Keratinocyte (primary cell): Measurements from ENCODE around the gene MINDY1. TPM values are rescaled to one million over a fixed set of nuclear protein-coding genes. Genes with fewer than 3 reads are reported as not detected.

Experiments used
- DNase-seq: peaks from one replicate; pipeline ENCODE4 v3.0.0-alpha.2; 2011; ENCODE audit warnings: low read depth, missing footprints, low spot score
- FAIRE-seq: peaks from 2 replicates; lab custom pipeline; 2011; peaks lifted over from hg19 to GRCh38; lab: Jason Lieb, UNC
- H2AFZ ChIP-seq: 2 replicates; pipeline ENCODE4 v1.6.0; 2012; ENCODE audit warnings: low read length, control low read depth, inconsistent platforms; ENCODE audit not compliant: control insufficient read depth
- H3K27ac ChIP-seq: 2 replicates; pipeline ENCODE4 v1.5.1; 2011; ENCODE audit warnings: low read length; ENCODE audit not compliant: control insufficient read depth, insufficient read depth
- H3K27me3 ChIP-seq: 3 replicates; pipeline ENCODE4 v1.6.0; 2011; ENCODE audit warnings: low read length; ENCODE audit not compliant: control insufficient read depth, insufficient read depth; ENCODE audit errors: extremely low read depth
- H3K36me3 ChIP-seq, 2 experiments: 2 replicates in 1 of 2; 3 replicates in 1 of 2; pipeline ENCODE4 v1.5.1; 2011; ENCODE audit warnings: low read length in 2 of 2, mild to moderate bottlenecking in 1 of 2; ENCODE audit not compliant: control insufficient read depth in 2 of 2, insufficient read depth in 2 of 2; ENCODE audit errors: extremely low read depth in 1 of 2
- H3K4me1 ChIP-seq: 3 replicates; pipeline ENCODE4 v1.5.1; 2011; ENCODE audit warnings: low read length; ENCODE audit not compliant: control insufficient read depth, insufficient read depth; ENCODE audit errors: extremely low read depth
- H3K4me2 ChIP-seq: 3 replicates; pipeline ENCODE4 v1.6.0; 2011; ENCODE audit warnings: low read depth, low read length; ENCODE audit not compliant: control insufficient read depth, insufficient read depth; ENCODE audit errors: extremely low read depth
- H3K4me3 ChIP-seq, 3 experiments: fragments of 200-600 bp in 1 of 3; sonication (generic) in 1 of 3; 2 replicates in 2 of 3; 3 replicates in 1 of 3; pipeline ENCODE4 v1.5.1; 2011 to 2016; ENCODE audit warnings: low read length in 3 of 3, mild to moderate bottlenecking in 3 of 3, control low read depth in 2 of 3, inconsistent platforms in 1 of 3, low read depth in 1 of 3, mixed read lengths in 1 of 3, mixed run types in 1 of 3, moderate library complexity in 1 of 3; ENCODE audit not compliant: control insufficient read depth in 2 of 3, insufficient read depth in 2 of 3; ENCODE audit errors: extremely low read depth in 1 of 3
- H3K79me2 ChIP-seq: 2 replicates; pipeline ENCODE4 v1.6.0; 2012; ENCODE audit warnings: low read length; ENCODE audit not compliant: control insufficient read depth, insufficient read depth
- H3K9ac ChIP-seq: 3 replicates; pipeline ENCODE4 v1.6.0; 2011; ENCODE audit warnings: low read length; ENCODE audit not compliant: control insufficient read depth, insufficient read depth; ENCODE audit errors: extremely low read depth
- H3K9me1 ChIP-seq: 3 replicates; pipeline ENCODE4 v1.6.0; 2011; ENCODE audit warnings: low read length; ENCODE audit not compliant: control insufficient read depth, insufficient read depth; ENCODE audit errors: extremely low read depth
- H3K9me3 ChIP-seq: 2 replicates; pipeline ENCODE4 v1.5.1; 2012; ENCODE audit warnings: low read depth, low read length; ENCODE audit not compliant: control insufficient read depth
- H4K20me1 ChIP-seq: 3 replicates; pipeline ENCODE4 v1.6.0; 2011; ENCODE audit warnings: low read length; ENCODE audit not compliant: control insufficient read depth, insufficient read depth; ENCODE audit errors: extremely low read depth
- EZH2 ChIP-seq: IDR thresholded peaks from one replicate; pipeline ENCODE4 v1.6.1; 2012; ENCODE audit warnings: inconsistent platforms, mild to moderate bottlenecking, low read length, moderate library complexity
- dilution Hi-C: fragments of 300-500 bp; cut with MboI; formaldehyde crosslinking; loops from one replicate; pipeline ENCODE4 v1.7.0; 2020; ENCODE audit warnings: low sequenced_read_pairs; ENCODE audit not compliant: extremely low pct_ligation_motif_present
- polyA plus RNA-seq, 5 experiments: library from polyadenylated mRNA; depleted of rRNA in 3 of 5; stranded (reverse) in 3 of 5; stranded (forward) in 1 of 5; unstranded in 1 of 5; fragments of >200 nt; gene quantifications; 1 replicate in 1 of 5; 2 replicates in 3 of 5; 3 replicates in 1 of 5; pipeline versions ENCODE4 v1.2.1 to v1.2.3, GENCODE V29; 2011 to 2012; ENCODE audit warnings: missing spikeins in 2 of 5, low read depth in 1 of 5, low replicate concordance in 1 of 5
- TF ChIP-seq, protein P1 (sequence below), 3 experiments: IDR thresholded peaks in 1 of 3; conservative IDR thresholded peaks in 1 of 3; optimal IDR thresholded peaks in 1 of 3; 2 replicates in 2 of 3; 3 replicates in 1 of 3; pipeline versions ENCODE3 to v1.5.1; 2011; ENCODE audit warnings: low read length in 3 of 3, mild to moderate bottlenecking in 3 of 3, moderate library complexity in 2 of 3, control low read depth in 1 of 3, inconsistent platforms in 1 of 3; ENCODE audit not compliant: insufficient read depth in 2 of 3; ENCODE audit errors: extremely low read depth in 1 of 3

MINDY1 gene
- polyA plus RNA-seq, 1 donor (not counting 4 experiments of a cell fraction or from before 2014, with no cell fraction given): 11.2 TPM

DNA sequence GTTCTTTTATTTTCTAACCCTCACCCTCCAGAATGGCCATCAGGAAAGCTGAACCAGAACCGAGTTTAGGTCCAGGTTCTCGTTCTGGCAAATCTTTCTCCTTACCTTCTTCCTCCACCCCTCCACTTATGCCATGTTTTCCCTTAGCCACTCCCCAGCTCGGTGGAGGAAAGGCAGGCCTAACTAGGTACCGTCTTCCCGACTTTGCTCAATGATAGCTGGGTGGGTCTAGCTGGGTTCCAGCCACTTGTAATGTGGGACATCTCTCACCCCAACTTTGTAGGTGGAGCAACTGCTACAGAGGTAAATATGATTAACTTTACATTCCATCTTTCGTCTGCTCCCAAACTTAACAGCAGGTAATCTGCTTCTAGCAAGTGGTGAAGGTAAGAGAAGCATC, 30.3 kb upstream of the MINDY1 start:
- FAIRE-seq: peak; percentile 32
- peak overlapping the region in 1 of 3 experiments; percentile 13 for H3K4me3 ChIP-seq
- H3K4me1 ChIP-seq: peaks cover 19% of the 10 kb centered on the region
- no peaks in the 10 kb centered on the region for H3K9me1 ChIP-seq
- H3K27ac ChIP-seq: no peak overlapping the region
- no peak overlapping the region for H3K9ac ChIP-seq
- H3K27me3 ChIP-seq: no peaks in the 10 kb centered on the region
- H3K36me3 ChIP-seq: no peaks in the 10 kb centered on the region
- H4K20me1 ChIP-seq: no peaks in the 10 kb centered on the region
- TF ChIP-seq, protein P1, sequence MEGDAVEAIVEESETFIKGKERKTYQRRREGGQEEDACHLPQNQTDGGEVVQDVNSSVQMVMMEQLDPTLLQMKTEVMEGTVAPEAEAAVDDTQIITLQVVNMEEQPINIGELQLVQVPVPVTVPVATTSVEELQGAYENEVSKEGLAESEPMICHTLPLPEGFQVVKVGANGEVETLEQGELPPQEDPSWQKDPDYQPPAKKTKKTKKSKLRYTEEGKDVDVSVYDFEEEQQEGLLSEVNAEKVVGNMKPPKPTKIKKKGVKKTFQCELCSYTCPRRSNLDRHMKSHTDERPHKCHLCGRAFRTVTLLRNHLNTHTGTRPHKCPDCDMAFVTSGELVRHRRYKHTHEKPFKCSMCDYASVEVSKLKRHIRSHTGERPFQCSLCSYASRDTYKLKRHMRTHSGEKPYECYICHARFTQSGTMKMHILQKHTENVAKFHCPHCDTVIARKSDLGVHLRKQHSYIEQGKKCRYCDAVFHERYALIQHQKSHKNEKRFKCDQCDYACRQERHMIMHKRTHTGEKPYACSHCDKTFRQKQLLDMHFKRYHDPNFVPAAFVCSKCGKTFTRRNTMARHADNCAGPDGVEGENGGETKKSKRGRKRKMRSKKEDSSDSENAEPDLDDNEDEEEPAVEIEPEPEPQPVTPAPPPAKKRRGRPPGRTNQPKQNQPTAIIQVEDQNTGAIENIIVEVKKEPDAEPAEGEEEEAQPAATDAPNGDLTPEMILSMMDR (optimal IDR thresholded peaks at IDR 0.05 in 1 of 3, IDR thresholded peaks at IDR 0.05 in 1 of 3, conservative IDR thresholded peaks at IDR 0.05 in 1 of 3; ENCODE audit: extremely low read depth in 1 of 3, insufficient read depth in 2 of 3, low read length in 3 of 3): no peak
- TF ChIP-seq EZH2: no peak
- dilution Hi-C loops: no loop called here
- DNase-seq: no peak
- H3K4me2 ChIP-seq: no peak overlapping the region
- no peaks in the 10 kb centered on the region for H3K79me2 ChIP-seq
- H2AFZ ChIP-seq: no peak overlapping the region
- H3K9me3 ChIP-seq: no peaks in the 10 kb centered on the region

DNA sequence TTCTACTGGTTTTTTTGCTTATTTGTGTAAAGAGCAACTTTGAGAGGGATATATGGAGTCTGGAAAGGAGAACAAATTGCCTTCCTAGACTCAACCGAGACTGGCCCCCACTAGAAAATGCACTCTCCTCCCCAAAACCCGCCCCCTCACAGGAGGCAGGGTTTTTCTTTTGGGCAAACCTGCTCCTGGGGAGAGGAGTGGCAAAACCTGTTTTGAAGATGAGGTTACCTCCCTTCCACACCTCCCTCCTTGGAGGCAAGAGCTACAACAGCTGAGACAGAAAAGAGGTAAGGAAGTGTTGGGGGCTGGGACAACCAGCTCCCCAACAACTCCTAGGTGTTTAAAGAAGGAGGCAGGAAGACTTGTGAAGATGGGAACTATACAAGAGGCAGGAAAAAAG, 29.7 kb upstream of the MINDY1 start, which contains the start of gene BNIPL:
Gene BNIPL, plus strand, starts transcription at position 231 of the 400 bp plus-strand sequence. Its CDS starts 140 bp downstream, at position 371.
- H3K9ac ChIP-seq: no peak within 1 kb of the TSS
- dilution Hi-C loops: no loop called here

More for the DNA sequence above, 29.7 kb upstream of the MINDY1 start, which contains the start of gene BNIPL:
- TF ChIP-seq, protein P1 (optimal IDR thresholded peaks at IDR 0.05 in 1 of 3, IDR thresholded peaks at IDR 0.05 in 1 of 3, conservative IDR thresholded peaks at IDR 0.05 in 1 of 3; ENCODE audit: extremely low read depth in 1 of 3, insufficient read depth in 2 of 3, low read length in 3 of 3): no peak
- no peak for TF ChIP-seq EZH2
- DNase-seq: no peak
- H3K9me3 ChIP-seq: no peaks in the 10 kb centered on the region
- H3K27me3 ChIP-seq: no peaks in the 10 kb centered on the region
- H3K4me3 ChIP-seq: peak within 1 kb of the TSS in 1 of 3 experiments; percentile 13
- no peaks in the 10 kb centered on the region for H3K79me2 ChIP-seq
- peak; percentile 17 for FAIRE-seq
- H3K4me1 ChIP-seq: peaks cover 19% of the 10 kb centered on the region
- no peaks in the 10 kb centered on the region for H3K36me3 ChIP-seq
- no peak within 1 kb of the TSS for H2AFZ ChIP-seq
- peak within 1 kb of the TSS; percentile 45 for H3K4me2 ChIP-seq
- H4K20me1 ChIP-seq: no peaks in the 10 kb centered on the region
- no peak within 1 kb of the TSS for H3K27ac ChIP-seq
- no peaks in the 10 kb centered on the region for H3K9me1 ChIP-seq
